ENCODE data around the gene PIK3CA. TPM values are rescaled to one million over a fixed set of nuclear protein-coding genes. Genes with fewer than 3 reads are reported as not detected.
A peak's percentile ranks its signal among the peaks of the same experiment; 100 is the strongest.
"Not testable (repeated sequence)": the region's sequence is repeated elsewhere in the genome, so short reads cannot be mapped to it uniquely, and the experiment has no call there.

PIK3CA gene
- total RNA-seq, 4 donors from 2014 or later: 10.6 to 20.8 (median 17.2) TPM

DNA sequence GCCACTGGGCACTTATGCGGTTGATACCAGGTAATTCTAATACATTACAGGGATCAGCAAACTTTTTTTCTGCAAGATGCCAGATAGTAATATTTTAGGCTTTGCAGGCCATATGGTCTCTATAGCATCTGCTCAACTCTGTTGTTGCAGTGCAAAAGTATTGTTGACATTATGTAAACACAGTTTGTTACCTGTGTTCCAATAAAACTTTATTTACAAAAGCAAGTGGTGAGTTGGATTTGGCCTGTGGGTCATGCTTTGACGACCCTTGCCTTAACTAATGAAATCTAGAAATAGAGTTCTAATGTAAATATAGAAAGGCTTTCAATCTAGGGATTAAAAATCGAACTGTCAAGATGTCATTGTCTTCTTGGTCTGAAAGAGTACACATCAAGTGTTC is 44.4 kb downstream of the PIK3CA start:
- peaks cover 0 to 40% (median 9%) of the 10 kb centered on the region in 3 donors for H3K4me1 ChIP-seq
- no peaks in the 10 kb centered on the region for H3K27me3 ChIP-seq
- 79 to 85% methylated on average over 3 of the region's 3 CpGs for WGBS, 2 donors
- no peak for DNase-seq
- H3K9me3 ChIP-seq: no peaks in the 10 kb centered on the region
- TF ChIP-seq, protein P1, sequence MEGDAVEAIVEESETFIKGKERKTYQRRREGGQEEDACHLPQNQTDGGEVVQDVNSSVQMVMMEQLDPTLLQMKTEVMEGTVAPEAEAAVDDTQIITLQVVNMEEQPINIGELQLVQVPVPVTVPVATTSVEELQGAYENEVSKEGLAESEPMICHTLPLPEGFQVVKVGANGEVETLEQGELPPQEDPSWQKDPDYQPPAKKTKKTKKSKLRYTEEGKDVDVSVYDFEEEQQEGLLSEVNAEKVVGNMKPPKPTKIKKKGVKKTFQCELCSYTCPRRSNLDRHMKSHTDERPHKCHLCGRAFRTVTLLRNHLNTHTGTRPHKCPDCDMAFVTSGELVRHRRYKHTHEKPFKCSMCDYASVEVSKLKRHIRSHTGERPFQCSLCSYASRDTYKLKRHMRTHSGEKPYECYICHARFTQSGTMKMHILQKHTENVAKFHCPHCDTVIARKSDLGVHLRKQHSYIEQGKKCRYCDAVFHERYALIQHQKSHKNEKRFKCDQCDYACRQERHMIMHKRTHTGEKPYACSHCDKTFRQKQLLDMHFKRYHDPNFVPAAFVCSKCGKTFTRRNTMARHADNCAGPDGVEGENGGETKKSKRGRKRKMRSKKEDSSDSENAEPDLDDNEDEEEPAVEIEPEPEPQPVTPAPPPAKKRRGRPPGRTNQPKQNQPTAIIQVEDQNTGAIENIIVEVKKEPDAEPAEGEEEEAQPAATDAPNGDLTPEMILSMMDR (IDR thresholded peaks at IDR 0.05): no peak
- TF ChIP-seq POLR2A (IDR thresholded peaks at IDR 0.05): no peak
- intact Hi-C loops (cut with DNase I): no loop called here
- H3K4me3 ChIP-seq: no peak overlapping the region
- no peaks in the 10 kb centered on the region for H3K36me3 ChIP-seq
- no peak overlapping the region for H3K27ac ChIP-seq

DNA sequence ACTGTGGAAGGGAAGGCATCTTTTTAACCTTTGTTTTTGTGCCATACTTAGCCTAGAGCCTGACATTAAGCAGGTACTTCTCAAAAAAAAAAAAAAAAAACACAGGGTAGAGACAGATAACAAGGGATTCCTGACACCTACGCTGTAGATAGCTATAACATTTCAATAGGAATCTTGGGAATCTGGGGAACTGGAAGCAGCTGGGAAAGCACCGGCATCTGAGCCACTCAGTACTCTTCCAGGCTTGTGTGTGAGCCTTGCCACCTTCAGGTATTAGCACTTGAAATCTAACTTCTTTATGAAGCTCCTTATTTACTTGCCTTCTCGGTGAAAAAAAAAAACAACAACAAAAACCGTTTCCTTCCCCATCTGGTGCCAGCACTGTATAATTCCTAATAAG is 46.8 kb downstream of the PIK3CA start:
- TF ChIP-seq, protein P1 (IDR thresholded peaks at IDR 0.05): no peak
- TF ChIP-seq POLR2A (IDR thresholded peaks at IDR 0.05): no peak
- H3K4me3 ChIP-seq: no peak overlapping the region
- no peak overlapping the region for H3K27ac ChIP-seq
- H3K4me1 ChIP-seq: peaks cover 0 to 34% (median 5%) of the 10 kb centered on the region in 3 donors
- no peaks in the 10 kb centered on the region for H3K9me3 ChIP-seq
- DNase-seq: no peak
- intact Hi-C loops (cut with DNase I): no loop called here
- WGBS, 2 donors: 76 to 81% methylated on average over 4 of the region's 4 CpGs
- H3K27me3 ChIP-seq: no peaks in the 10 kb centered on the region
- no peaks in the 10 kb centered on the region for H3K36me3 ChIP-seq

DNA sequence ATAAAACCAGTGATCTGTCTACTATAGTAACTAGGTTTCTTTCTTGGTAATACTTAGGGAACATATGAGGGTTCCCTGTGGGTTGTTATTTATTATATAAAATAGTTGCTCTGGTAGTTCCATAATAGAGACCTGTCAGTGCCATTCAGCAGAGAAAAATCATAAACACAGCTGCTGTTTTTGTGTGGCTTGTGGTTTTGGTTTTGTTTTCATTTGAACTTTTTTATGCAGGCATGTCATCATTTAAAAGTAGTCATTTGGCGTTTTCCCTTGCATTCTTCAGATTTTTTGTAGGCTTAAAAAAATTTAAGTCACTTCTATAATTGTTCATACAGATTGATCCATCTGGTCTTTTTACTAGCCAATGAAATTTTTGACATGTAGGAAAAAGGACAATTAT is 47.9 kb downstream of the PIK3CA start:
- no peaks in the 10 kb centered on the region for H3K27me3 ChIP-seq
- intact Hi-C loops (cut with DNase I): no loop called here
- H3K27ac ChIP-seq: peak overlapping the region in 1 of 4 donors; percentile 6
- WGBS, 2 donors: 29 to 50% methylated on average over 1 of the region's 1 CpG
- no peaks in the 10 kb centered on the region for H3K9me3 ChIP-seq
- no peak overlapping the region for H3K4me3 ChIP-seq
- DNase-seq: no peak
- peaks cover 0 to 9% (median 0%) of the 10 kb centered on the region in 3 donors for H3K36me3 ChIP-seq
- TF ChIP-seq POLR2A (IDR thresholded peaks at IDR 0.05): no peak
- TF ChIP-seq, protein P1 (IDR thresholded peaks at IDR 0.05): no peak
- H3K4me1 ChIP-seq: peaks cover 0 to 24% (median 5%) of the 10 kb centered on the region in 3 donors

DNA sequence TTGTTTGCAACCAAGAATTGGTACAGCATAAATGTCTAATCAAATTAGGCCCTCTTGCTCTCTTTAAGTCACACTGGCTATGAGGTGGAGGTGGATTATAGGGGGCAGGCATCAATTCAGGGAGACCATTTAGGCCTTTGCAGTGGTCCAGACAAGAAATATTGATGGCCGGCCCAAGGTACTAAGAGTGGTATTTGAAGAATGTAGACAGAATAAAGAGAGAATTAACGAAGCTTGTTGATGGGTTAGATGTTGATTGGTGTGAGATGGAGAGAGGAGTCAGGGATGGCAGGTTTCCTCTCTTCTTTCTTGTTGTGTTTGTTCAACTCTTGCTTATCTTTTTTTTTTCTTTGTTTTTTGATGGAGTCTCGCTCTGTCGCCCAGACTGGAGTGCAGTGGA is 48.5 kb downstream of the PIK3CA start:
- intact Hi-C loops (cut with DNase I): no loop called here
- Histone ChIP-seq H3K4me3 (no peak overlapping the region), H3K9me3 (no peaks in the 10 kb centered on the region), H3K27me3 (no peaks in the 10 kb centered on the region), H3K4me1 (peaks cover 0 to 24% (median 5%) of the 10 kb centered on the region in 3 donors), H3K36me3 (peaks cover 0 to 15% (median 2%) of the 10 kb centered on the region in 3 donors), H3K27ac (no peak overlapping the region)
- WGBS, 2 donors: 92 to 96% methylated on average over 4 of the region's 4 CpGs
- no peak for DNase-seq
- TF ChIP-seq, protein P1 (IDR thresholded peaks at IDR 0.05): no peak
- no peak for TF ChIP-seq POLR2A (IDR thresholded peaks at IDR 0.05)

DNA sequence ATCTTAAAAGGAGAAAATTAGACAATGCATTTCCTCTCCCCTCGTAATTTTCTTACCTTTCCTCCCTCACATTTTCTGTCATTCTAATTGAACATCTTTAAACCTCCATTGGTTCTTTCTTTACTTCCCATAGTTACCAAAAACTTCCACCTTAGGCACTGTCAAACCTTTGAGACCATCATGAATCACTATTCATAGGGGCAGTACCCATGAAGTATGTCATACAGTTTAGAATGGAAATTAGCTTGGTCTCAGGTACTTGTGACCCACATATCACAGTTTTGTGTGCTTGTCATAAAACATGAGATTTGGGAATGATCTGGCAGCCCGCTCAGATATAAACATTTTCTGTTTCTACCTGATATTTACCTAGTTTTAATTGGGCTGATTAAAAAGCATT is 52.6 kb downstream of the PIK3CA start:
- intact Hi-C loops (cut with DNase I): no loop called here
- no peak for DNase-seq
- Histone ChIP-seq H3K4me1 (peaks cover 0 to 11% (median 2%) of the 10 kb centered on the region in 3 donors), H3K36me3 (peaks cover 0 to 51% (median 7%) of the 10 kb centered on the region in 3 donors), H3K27me3 (no peaks in the 10 kb centered on the region), H3K27ac (no peak overlapping the region), H3K4me3 (no peak overlapping the region), H3K9me3 (no peaks in the 10 kb centered on the region)
- 96 to 98% methylated on average over 2 of the region's 2 CpGs for WGBS, 2 donors
- TF ChIP-seq POLR2A (IDR thresholded peaks at IDR 0.05): no peak
- TF ChIP-seq, protein P1 (IDR thresholded peaks at IDR 0.05): no peak

DNA sequence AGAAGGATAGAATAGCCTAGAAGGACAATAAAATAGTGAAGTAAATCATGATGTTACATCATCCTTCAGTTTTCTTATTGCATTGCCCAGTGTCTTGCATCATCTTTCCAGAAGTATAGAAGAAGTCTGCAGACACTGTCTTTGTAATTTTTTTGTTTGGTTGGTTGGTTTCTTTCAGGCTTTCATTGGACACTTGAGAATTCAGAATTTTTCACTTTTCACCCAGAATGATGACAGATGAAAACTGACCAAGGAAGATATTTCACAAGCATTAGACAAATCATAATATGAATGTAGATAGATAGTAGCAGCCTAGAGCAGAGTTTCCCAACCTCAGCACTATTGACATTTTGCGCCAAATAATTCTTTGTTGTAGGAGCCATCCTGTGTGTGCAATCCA is 67.4 kb downstream of the PIK3CA start:
- H3K4me1 ChIP-seq; intact Hi-C loops (cut with DNase I); H3K27ac ChIP-seq; DNase-seq; H3K9me3 ChIP-seq; H3K27me3 ChIP-seq; H3K4me3 ChIP-seq: not testable (repeated sequence)
- WGBS, 2 donors: 86% methylated on average over 1 of the region's 1 CpG; no CpG with 5 or more reads in 1 of the 2 donors
- peaks cover 0 to 62% (median 0%) of the 10 kb centered on the region in 3 donors for H3K36me3 ChIP-seq

DNA sequence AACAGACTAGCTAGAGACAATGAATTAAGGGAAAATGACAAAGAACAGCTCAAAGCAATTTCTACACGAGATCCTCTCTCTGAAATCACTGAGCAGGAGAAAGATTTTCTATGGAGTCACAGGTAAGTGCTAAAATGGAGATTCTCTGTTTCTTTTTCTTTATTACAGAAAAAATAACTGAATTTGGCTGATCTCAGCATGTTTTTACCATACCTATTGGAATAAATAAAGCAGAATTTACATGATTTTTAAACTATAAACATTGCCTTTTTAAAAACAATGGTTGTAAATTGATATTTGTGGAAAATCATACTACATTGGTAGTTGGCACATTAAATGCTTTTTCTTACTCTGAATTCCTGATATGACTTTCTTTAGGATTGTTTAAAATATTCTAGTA is 70.1 kb downstream of the PIK3CA start:
- H3K27me3 ChIP-seq; intact Hi-C loops (cut with DNase I); H3K9me3 ChIP-seq; H3K4me1 ChIP-seq; H3K27ac ChIP-seq; DNase-seq; H3K4me3 ChIP-seq: not testable (repeated sequence)
- WGBS, 2 donors: 81 to 86% methylated on average over 1 of the region's 1 CpG
- peaks cover 0 to 60% (median 0%) of the 10 kb centered on the region in 3 donors for H3K36me3 ChIP-seq

All from esophagus squamous epithelium (tissue), 5 donors.